Rectal smooth muscle tissue (tissue), 1 donor: ENCODE measurements around the gene FLT4.
"Not testable (repeated sequence)": the region's sequence is repeated elsewhere in the genome, so short reads cannot be mapped to it uniquely, and the experiment has no call there.

ENCODE experiments used
- H3K27ac ChIP-seq: one replicate; pipeline ENCODE4 v1.7.0; 2013; ENCODE audit warnings: low read depth, low read length, inconsistent platforms
- H3K27me3 ChIP-seq: one replicate; pipeline ENCODE4 v1.7.0; 2013; ENCODE audit warnings: low read length; ENCODE audit not compliant: control insufficient read depth, insufficient read depth
- H3K36me3 ChIP-seq: one replicate; pipeline ENCODE4 v1.7.0; 2013; ENCODE audit warnings: low read length; ENCODE audit not compliant: control insufficient read depth, insufficient read depth
- H3K4me1 ChIP-seq: one replicate; pipeline ENCODE4 v1.7.0; 2013; ENCODE audit warnings: low read length; ENCODE audit not compliant: control insufficient read depth, insufficient read depth
- H3K4me3 ChIP-seq: one replicate; pipeline ENCODE4 v1.7.0; 2013; ENCODE audit warnings: low read length
- H3K9ac ChIP-seq: one replicate; pipeline ENCODE4 v1.7.0; 2013; ENCODE audit warnings: low read length

Gene FLT4

DNA sequence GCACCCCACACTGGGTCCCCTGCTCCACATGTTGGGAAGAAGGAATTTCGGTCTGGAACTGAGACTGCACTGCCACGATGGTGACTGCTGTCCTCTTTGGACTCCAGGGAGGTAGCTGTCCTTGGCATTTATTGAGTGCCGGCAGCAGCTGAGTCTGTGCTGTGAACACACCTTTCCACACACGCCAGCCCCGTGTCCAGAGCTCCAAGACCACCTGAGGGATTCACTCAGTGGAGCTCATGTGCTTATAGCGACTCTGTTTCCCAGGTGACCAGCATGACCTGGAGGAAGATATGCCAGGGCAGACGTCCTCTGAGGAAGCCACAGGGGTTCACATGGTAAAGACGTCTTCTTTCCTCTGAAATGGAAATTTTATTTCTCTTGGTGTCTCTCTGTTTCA lies 33.2 kb upstream of the FLT4 start:
- Histone ChIP-seq H3K9ac (no peak overlapping the region), H3K4me1 (no peaks in the 10 kb centered on the region), H3K4me3 (no peak overlapping the region), H3K36me3 (no peaks in the 10 kb centered on the region), H3K27ac (no peak overlapping the region), H3K27me3 (no peaks in the 10 kb centered on the region)

- H3K4me3 ChIP-seq, H3K27me3 ChIP-seq, H3K4me1 ChIP-seq, H3K27ac ChIP-seq, H3K36me3 ChIP-seq, H3K9ac ChIP-seq: not testable (repeated sequence)
These were observed 32.6 kb upstream of the FLT4 start for GRCh38 chr5:180682008-180682407.

DNA sequence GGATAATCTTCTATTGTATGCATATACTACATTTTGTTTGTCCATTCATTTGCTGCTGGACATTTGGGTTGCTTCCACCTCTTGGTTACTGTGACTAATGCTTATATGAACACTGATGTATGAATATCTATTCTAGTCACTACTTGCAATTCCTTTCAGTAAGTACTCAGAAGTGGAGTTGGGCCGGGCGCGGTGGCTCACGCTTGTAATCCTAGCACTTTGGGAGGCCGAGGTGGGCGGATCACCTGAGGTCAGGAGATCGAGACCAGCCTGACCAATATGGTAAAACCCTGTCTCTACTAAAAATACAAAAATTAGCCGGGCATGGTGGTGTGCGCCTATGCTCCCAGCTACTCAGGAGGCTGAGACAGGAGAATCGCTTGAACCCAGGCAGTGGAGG lies 28.9 kb upstream of the FLT4 start:
- H3K36me3 ChIP-seq, H3K4me1 ChIP-seq, H3K4me3 ChIP-seq, H3K27ac ChIP-seq, H3K9ac ChIP-seq, H3K27me3 ChIP-seq: not testable (repeated sequence)

DNA sequence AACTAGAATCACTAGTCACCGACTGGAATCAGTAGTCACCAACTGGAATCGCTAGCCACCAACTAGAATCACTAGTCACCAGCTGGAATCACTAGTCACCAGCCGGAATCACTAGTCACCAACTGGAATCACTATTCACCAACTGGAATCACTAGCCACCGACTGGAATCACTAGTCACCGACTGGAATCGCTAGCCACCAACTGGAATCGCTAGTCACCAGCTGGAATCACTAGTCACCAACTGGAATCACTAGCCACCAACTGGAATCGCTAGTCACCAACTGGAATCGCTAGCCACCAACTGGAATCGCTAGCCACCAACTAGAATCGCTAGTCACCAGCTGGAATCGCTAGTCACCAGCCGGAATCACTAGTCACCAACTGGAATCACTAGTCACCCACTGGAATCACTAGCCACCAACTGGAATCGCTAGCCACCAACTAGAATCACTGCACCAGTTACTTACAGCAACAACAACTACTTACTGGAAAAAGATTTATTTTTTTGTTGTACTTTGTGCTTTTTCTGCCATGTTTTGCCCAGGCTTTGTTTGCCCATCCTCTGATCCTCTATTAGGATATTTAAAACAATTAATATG lies 25.7 kb upstream of the FLT4 start:
- Histone ChIP-seq H3K4me3 (no peak overlapping the region), H3K4me1 (no peaks in the 10 kb centered on the region), H3K9ac (no peak overlapping the region), H3K36me3 (no peaks in the 10 kb centered on the region), H3K27ac (no peak overlapping the region), H3K27me3 (no peaks in the 10 kb centered on the region)

DNA sequence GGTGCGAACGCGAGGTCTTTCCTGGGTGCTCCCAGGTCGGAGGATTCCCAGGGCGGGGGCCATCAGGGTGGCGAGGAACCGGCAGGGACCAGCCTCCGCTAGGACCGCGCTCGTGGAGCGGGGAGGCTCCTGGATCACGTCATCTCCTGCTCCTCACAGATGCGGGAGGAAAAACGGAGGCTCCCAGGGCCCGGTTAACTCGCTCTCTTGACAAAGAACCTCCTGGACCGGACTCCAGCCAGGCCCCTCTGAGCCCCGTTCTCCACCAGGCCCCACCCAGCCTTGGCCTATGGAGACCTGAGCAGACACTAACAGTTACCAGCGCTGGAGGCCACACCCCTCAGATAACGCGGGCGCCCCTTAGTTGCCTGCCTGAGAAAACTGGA lies 24.7 kb upstream of the FLT4 start:
- H3K27ac ChIP-seq, H3K27me3 ChIP-seq, H3K36me3 ChIP-seq, H3K4me1 ChIP-seq, H3K9ac ChIP-seq, H3K4me3 ChIP-seq: not testable (repeated sequence)

GRCh38 chr5:180673371-180674089 lies 24.1 kb upstream of the FLT4 start:
- no peak overlapping the region for H3K27ac ChIP-seq
- no peaks in the 10 kb centered on the region for H3K27me3 ChIP-seq
- no peaks in the 10 kb centered on the region for H3K36me3 ChIP-seq
- H3K4me3 ChIP-seq = no peak overlapping the region
- no peaks in the 10 kb centered on the region for H3K4me1 ChIP-seq
- no peak overlapping the region for H3K9ac ChIP-seq

DNA sequence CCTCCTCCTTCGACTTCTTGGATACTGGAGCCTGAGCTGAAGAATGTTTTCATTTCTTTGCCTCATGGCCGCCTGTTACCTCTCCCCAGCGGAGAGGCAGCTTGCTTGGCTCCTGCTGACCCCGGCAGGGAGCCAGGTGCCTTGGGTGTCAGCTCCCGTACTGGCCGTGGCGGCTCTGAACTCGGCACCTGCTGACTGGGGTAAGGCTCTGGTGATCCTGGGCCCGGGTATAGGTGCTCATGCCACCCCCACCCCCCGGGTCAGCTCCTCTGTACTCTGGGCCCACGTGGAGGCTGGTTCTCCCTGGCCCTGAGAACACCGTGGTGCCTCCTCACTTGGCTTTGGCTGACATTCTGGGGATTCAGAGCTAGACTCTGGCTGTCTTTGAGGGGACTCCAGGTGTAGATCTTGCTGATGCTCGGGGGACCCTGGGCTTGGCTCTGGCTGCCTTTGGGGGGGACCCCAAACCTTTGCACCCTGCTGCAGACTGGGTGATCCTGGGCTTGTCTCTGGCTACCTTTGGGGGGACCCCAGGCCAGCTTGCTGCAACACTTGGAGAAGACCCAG lies 22.6 kb upstream of the FLT4 start:
- H3K4me3 ChIP-seq, H3K27me3 ChIP-seq, H3K27ac ChIP-seq, H3K36me3 ChIP-seq, H3K4me1 ChIP-seq, H3K9ac ChIP-seq: not testable (repeated sequence)

GRCh38 chr5:180670586-180671359 lies 21.4 kb upstream of the FLT4 start:
- H3K9ac ChIP-seq = no peak overlapping the region
- no peaks in the 10 kb centered on the region for H3K27me3 ChIP-seq
- H3K27ac ChIP-seq = no peak overlapping the region
- H3K4me3 ChIP-seq = no peak overlapping the region
- H3K4me1 ChIP-seq = no peaks in the 10 kb centered on the region
- no peaks in the 10 kb centered on the region for H3K36me3 ChIP-seq

DNA sequence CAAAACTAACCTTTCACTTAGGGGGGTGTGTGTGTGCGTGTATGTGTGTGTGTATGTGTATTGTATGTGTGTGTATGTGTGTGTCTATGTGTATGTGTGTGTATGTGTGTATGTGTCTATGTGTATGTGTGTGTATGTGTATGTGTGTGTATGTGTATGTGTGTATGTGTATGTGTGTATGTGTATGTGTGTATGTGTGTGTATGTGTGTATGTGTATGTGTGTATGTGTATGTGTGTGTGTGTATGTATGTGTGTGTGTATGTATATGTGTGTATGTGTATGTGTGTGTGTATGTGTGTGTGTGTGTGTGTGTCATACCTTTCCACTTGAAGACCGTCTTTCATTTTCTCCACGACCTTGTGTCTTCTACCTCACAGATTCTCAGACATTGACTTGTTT lies 20.8 kb upstream of the FLT4 start:
- Histone ChIP-seq H3K9ac (no peak overlapping the region), H3K36me3 (no peaks in the 10 kb centered on the region), H3K4me1 (no peaks in the 10 kb centered on the region), H3K27ac (no peak overlapping the region), H3K4me3 (no peak overlapping the region), H3K27me3 (no peaks in the 10 kb centered on the region)

DNA sequence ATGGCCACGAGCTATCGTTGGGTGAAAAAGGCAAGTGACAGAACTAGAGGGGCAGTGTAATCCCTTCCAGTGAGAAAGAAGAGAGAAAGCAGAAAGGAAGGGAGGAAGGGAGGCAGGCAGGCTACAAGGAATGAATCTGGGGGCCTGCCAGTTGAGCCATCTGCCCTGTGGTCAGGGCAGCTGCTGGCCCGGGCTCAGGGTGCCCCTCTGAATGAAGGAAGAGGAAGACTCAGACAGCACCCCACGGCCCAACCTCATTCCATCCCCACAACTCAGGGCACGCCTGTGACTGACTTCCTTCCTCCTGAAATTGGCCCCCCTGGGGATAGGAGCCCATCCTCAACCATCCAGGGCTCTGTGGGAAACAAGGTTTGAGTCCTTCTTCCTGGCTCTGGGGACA lies 20.3 kb upstream of the FLT4 start:
- no peaks in the 10 kb centered on the region for H3K27me3 ChIP-seq
- no peak overlapping the region for H3K27ac ChIP-seq
- H3K9ac ChIP-seq = no peak overlapping the region
- H3K4me3 ChIP-seq = no peak overlapping the region
- no peaks in the 10 kb centered on the region for H3K4me1 ChIP-seq
- no peaks in the 10 kb centered on the region for H3K36me3 ChIP-seq

DNA sequence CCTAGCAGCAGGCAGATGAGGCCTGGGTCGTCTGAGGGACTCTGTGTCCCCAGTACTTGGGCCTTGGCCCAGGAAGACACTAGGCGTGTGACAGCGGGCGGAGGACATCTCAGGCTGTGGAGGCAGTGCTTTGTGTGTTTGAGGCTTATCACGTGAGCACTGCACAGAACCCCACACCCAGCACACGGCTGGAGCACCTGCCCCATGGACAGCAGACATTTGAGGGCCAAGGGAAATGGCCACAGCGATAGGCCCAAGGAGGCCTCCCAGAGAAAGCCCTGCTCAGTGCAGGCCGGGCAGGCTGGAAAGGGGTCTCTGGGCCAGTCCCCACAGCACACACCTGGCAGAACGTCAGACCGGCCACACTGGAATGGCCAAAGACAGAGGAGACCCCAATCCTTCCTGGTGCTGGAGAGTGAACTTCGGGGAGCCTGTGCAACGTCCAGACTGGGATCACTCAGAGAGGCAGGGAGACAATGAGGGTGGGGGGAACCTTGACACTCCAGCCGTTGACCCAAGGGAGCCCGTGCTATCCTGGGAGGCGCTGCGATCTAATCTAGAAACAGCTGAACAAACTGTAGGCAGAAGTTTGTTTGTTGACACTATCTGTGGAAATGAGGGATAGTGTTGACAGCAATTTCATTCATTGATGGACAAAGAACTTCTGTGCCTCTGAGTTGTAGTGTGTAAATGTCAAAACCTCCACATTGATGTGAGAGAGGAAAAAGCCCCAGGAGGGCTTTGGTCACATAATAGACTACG lies 19.6 kb upstream of the FLT4 start:
- H3K36me3 ChIP-seq = no peaks in the 10 kb centered on the region
- H3K4me3 ChIP-seq = no peak overlapping the region
- H3K9ac ChIP-seq = no peak overlapping the region
- no peaks in the 10 kb centered on the region for H3K27me3 ChIP-seq
- H3K4me1 ChIP-seq = no peaks in the 10 kb centered on the region
- no peak overlapping the region for H3K27ac ChIP-seq

DNA sequence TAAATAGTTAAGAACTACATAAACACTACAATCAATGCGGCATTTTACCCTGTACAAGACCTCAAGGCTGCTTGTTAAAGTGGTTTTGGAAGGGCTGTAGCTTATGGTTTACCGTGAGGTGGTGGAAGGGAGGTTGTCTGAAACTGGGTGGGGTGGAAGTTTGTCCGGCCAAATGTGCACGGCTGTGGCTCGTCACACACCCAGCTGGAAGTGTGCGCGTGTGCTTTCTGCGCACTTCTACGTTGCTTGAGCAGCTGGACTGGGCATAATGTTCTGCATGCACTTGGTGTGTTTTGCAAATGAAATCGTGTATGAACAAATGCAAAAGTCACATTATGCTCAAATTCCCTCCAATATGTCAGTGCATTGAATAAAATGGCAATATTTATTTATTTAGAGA lies 17.4 kb upstream of the FLT4 start:
- H3K4me3 ChIP-seq = no peak overlapping the region

More for the DNA sequence above, 17.4 kb upstream of the FLT4 start:
- H3K36me3 ChIP-seq = no peaks in the 10 kb centered on the region
- no peak overlapping the region for H3K9ac ChIP-seq
- H3K27ac ChIP-seq = no peak overlapping the region
- H3K4me1 ChIP-seq = no peaks in the 10 kb centered on the region
- H3K27me3 ChIP-seq = no peaks in the 10 kb centered on the region
